GM21360 (cell line): ENCODE results near the gene ZNF778.

Source experiments
- ATAC-seq: cut with Tn5 transposase; IDR thresholded peaks from one replicate; pipeline ENCODE4 v1.9.1; 2021; ENCODE audit warnings: mild to moderate bottlenecking, moderate library complexity; ENCODE audit not compliant: unreplicated experiment

ZNF778 gene

GRCh38 chr16:89273741-89274472 lies 56.4 kb downstream of the ZNF778 start:
- no peak for ATAC-seq

GRCh38 chr16:89274561-89275283 lies 57.2 kb downstream of the ZNF778 start:
- ATAC-seq = no peak

DNA sequence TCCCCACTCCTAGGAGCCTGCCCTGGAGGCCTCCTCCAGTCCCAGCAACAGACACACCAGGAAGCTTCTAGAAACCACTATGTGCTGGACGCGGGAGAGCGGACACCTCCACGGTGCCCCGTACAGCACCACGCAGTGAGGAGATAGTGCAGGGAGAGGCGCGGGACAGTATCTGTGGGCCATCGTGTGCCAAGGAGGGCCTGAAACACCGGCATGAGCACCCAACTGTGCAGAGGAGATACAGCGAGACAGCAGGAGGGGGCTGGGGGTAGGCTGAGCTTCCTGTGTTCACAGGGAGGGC lies 57.7 kb downstream of the ZNF778 start:
- no peak for ATAC-seq

- no peak for ATAC-seq
Observed at GRCh38 chr16:89275837-89276720, 58.6 kb downstream of the ZNF778 start.

DNA sequence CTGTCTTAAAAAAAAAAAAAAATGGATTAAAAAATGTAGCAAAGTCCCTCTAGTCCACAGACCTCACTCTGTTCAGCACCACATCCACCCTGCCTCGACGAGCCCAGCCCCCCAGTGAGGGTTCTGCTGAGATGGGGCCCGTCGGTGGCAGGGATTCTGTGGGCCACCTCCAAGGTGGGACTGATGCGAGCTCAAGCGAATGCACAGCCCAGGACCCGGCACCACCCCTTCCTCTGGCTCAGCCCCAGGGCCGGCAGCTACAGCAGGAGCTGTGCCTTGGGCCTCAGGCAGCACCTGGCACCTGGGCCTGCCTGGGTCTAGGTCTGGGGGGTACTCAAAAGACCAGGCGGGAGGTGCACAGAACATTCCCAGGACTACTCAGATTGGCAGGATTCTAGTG lies 59.5 kb downstream of the ZNF778 start:
- no peak for ATAC-seq

DNA sequence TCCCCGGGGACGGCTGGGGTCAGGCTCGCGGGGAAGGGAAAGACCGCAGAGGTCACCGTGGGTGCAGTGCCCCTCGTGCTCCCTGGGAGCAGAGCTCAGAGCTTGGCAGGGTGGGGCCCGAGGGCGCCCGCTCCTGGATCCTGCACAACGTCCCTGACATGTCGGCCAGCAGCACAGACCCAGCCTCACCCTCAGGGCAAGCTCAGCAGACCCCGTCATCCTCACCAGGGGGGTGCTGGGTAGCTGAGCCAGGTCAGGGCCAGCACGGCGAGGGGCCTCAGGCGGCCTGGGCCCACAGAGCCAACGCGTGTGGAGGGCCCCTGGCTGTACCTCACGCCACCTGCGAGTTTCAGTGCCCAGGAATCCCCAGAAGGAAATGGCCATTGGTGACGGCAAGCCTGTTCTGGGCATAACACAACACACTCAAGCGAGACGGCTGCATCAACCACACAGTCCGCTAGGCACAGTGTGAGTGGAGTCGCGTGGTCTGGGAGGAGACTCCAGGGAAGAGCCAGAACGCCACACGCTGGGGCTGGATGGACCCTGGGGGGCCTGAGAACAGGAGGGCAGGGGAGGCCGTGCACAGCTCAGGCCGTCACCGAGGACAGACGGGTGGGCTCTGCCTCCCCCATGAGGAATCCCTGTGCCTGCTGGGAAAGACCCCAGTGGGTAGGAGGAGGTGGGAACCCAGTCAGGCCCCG lies 60.3 kb downstream of the ZNF778 start:
- no peak for ATAC-seq

GRCh38 chr16:89278441-89279240 lies 61.1 kb downstream of the ZNF778 start:
- ATAC-seq = no peak

- no peak for ATAC-seq
Observed at GRCh38 chr16:89279666-89280481, 62.4 kb downstream of the ZNF778 start.

DNA sequence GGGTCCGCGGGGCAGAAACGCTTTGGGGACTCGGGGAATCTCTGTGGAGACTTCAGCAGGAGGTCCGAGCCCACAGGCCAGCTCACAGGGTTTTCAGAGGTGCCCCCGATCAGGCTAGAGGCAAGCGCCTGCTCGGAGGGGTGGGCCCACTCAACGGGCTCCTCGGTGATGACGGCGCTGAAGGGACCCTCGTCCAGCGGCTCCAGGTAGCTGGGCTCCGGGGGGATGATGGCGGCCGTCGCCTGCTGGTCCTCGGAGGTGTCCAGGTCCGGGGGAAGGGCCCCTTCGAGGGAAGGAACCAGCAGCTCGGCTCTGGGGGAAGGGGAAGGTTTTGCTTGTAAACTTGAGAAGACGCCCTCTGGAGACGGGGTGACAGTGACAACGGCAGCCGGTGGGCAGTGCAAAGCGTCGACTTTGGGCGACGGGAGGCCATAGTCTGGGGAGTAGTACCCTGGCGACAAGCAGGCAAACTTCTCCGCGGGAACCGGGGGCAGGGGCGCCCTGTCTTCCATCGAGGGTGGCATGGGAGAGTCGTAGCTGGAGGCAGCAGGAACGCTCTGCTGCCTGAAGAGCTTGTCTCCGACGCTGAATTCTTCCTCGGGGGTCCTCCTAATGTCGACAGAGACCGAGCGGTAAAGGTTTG lies 63.2 kb downstream of the ZNF778 start:
- no peak for ATAC-seq

- no peak for ATAC-seq
Observed at GRCh38 chr16:89281189-89281577, 63.7 kb downstream of the ZNF778 start.

DNA sequence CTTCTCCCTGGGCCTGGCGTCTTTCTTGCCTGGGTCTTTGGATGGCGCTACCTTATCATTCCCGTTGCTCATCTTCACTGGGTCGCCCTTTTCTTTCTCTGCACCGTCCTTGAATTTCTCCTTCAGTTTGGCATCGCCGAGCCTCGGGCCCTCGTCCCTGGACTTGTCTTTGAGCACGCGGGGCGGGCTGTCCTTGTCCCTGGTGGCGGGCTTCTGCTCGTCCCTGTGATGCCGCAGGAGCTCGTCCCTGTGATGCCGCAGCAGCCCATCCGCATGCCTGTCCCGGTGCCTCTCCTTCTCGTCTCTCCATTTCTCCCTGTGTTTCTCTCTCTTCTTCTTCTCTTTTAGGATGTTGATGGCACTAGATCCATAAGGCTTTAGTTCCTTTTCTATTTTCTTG lies 64.3 kb downstream of the ZNF778 start:
- ATAC-seq = no peak

- no peak for ATAC-seq
Observed at GRCh38 chr16:89282523-89282922, 65.0 kb downstream of the ZNF778 start.

DNA sequence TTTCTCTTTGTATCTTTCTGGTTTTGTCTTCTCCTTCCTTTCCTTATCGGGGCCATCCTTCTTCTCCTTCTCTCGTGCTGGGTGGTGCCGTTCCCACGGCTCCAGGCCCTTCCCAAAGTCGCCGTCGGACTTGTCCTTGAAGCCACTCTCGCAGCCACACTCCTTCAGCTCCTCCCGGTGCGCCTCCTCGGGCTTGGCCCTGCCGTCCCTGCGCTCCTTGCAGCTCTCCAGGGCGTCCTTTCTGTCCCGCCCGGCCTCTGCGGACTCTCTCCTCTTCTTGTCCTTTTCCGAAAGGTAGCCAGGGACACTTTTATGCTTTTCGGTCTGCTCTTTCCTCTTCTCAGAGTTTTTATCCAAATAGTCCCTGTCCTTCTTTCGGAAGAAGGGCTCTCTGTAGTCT lies 65.9 kb downstream of the ZNF778 start:
- no peak for ATAC-seq

GRCh38 chr16:89285381-89285780 lies 67.9 kb downstream of the ZNF778 start:
- no peak for ATAC-seq

GRCh38 chr16:89286096-89286495 lies 68.6 kb downstream of the ZNF778 start:
- ATAC-seq = no peak
